GM10266 (cell line): Measurements from ENCODE around the gene ATF7.

Source experiments
- DNase-seq: peaks from one replicate; pipeline ENCODE4 v3.0.0; 2012; ENCODE audit errors: extremely low spot score
- TF ChIP-seq, protein P1 (sequence below): IDR thresholded peaks from 2 replicates; pipeline ENCODE4 v1.5.1; 2012; ENCODE audit warnings: mild to moderate bottlenecking, low read depth; ENCODE audit not compliant: control insufficient read depth, insufficient read depth; ENCODE audit errors: missing control alignments

ATF7 gene

GRCh38 chr12:53518381-53518780 is 107.8 kb downstream of the ATF7 start:
- DNase-seq: no peak
- TF ChIP-seq, protein P1, sequence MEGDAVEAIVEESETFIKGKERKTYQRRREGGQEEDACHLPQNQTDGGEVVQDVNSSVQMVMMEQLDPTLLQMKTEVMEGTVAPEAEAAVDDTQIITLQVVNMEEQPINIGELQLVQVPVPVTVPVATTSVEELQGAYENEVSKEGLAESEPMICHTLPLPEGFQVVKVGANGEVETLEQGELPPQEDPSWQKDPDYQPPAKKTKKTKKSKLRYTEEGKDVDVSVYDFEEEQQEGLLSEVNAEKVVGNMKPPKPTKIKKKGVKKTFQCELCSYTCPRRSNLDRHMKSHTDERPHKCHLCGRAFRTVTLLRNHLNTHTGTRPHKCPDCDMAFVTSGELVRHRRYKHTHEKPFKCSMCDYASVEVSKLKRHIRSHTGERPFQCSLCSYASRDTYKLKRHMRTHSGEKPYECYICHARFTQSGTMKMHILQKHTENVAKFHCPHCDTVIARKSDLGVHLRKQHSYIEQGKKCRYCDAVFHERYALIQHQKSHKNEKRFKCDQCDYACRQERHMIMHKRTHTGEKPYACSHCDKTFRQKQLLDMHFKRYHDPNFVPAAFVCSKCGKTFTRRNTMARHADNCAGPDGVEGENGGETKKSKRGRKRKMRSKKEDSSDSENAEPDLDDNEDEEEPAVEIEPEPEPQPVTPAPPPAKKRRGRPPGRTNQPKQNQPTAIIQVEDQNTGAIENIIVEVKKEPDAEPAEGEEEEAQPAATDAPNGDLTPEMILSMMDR: no peak

GRCh38 chr12:53516758-53517455 is 109.3 kb downstream of the ATF7 start:
- TF ChIP-seq, protein P1: no peak
- DNase-seq: no peak

DNA sequence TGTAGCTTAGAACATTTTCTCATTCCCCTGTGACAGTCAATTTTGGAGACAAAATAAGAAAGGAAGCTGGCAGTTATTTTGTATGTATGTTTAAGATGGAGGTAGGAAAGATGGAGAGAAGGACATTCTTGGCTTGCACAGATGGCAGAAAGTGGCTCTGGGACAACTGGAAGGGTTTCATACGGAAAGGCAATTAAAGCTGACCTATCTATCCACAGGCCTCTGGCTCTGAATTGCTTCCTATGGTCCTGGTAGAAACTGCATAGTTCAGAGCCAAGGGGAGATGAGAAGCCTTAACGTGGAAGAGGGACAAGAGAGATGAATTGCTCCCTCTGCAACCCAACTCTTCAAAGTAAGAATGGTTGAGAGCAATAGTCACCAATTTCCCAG is 110.9 kb downstream of the ATF7 start:
- TF ChIP-seq, protein P1: no peak
- DNase-seq: no peak

DNA sequence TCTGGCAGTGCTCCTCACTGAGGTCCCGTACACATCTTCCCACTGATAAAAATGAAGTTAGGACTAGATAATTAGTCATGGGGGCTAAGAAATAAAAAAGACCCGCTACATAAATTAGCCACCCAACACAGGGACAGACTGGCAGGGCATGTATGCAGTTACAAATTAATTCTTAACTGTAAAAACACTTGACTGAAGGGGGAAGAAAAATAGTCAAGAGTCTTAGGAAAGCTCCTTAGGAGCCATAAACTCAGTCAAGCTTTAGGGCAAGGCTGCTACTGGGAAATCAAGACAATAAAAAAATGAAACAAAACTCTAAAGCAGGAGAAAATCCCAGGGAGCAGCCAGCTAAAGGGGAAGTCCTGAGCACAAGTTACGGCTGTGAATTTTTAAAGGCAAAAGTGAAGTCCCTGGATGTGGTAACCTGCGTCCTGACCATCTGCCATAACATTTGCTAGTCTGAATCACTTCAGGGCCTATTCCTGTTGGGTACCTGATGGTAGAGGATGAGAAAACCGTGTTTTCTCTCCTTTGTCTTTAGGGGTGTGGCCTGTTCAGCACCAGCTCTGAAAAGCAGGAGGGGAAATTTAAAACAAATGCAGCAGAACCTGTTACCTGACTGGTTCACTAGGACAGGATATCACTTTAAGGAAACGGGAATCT is 111.4 kb downstream of the ATF7 start:
- TF ChIP-seq, protein P1: no peak
- DNase-seq: no peak

- no peak for DNase-seq
- TF ChIP-seq, protein P1: no peak
Observed at GRCh38 chr12:53513712-53514410, 112.3 kb downstream of the ATF7 start.

- TF ChIP-seq, protein P1: no peak
- no peak for DNase-seq
Observed at GRCh38 chr12:53510181-53510812, 115.9 kb downstream of the ATF7 start.
